ENCODE data around the gene SLC37A1.

Gene SLC37A1

GRCh38 chr21:42618707-42619102 lies 105.1 kb downstream of the SLC37A1 start:
- Histone ChIP-seq H3K4me1 (ENCODE audit: insufficient read depth, low read length, poor library complexity, severe bottlenecking) (peaks cover 25% of the 10 kb centered on the region), H2AFZ (ENCODE audit: low read length) (no peak overlapping the region), H3K9me2 (replicated peaks; ENCODE audit: low read depth, low read length) (no peaks in the 10 kb centered on the region), H3K9ac (ENCODE audit: low read depth, low read length, poor library complexity, severe bottlenecking) (no peak overlapping the region), H3K79me2 (ENCODE audit: insufficient read depth, low read length) (no peaks in the 10 kb centered on the region), H3K9me3 (ENCODE audit: insufficient read depth, low read depth, low read length) (no peaks in the 10 kb centered on the region), H3F3A (ENCODE audit: low read depth) (no peaks in the 10 kb centered on the region), H3K4me3 (ENCODE audit: low read length, poor library complexity, severe bottlenecking) (no peak overlapping the region), H3K27me3 (ENCODE audit: insufficient read depth, low read length, poor library complexity, severe bottlenecking) (no peaks in the 10 kb centered on the region), H4K20me1 (ENCODE audit: insufficient read depth, low read length, poor library complexity, severe bottlenecking) (no peaks in the 10 kb centered on the region), H3K4me2 (ENCODE audit: low read depth, low read length, poor library complexity, severe bottlenecking) (no peak overlapping the region), H3K36me3 (ENCODE audit: insufficient read depth, low read length) (no peaks in the 10 kb centered on the region)
- TF ChIP-seq CTCF (conservative IDR thresholded peaks at IDR 0.05; ENCODE audit: low read length) (peak; percentile 37; the same call in 1 of the 2 replicates), EZH2phosphoT487 (IDR thresholded peaks at IDR 0.05; ENCODE audit: borderline replicate concordance) (no peak)

- Histone ChIP-seq H3K27me3 (ENCODE audit: insufficient read depth, low read length, poor library complexity, severe bottlenecking) (no peaks in the 10 kb centered on the region), H3K9ac (ENCODE audit: low read depth, low read length, poor library complexity, severe bottlenecking) (no peak overlapping the region), H4K20me1 (ENCODE audit: insufficient read depth, low read length, poor library complexity, severe bottlenecking) (no peaks in the 10 kb centered on the region), H3K4me1 (ENCODE audit: insufficient read depth, low read length, poor library complexity, severe bottlenecking) (peaks cover 21% of the 10 kb centered on the region), H3K36me3 (ENCODE audit: insufficient read depth, low read length) (no peaks in the 10 kb centered on the region), H3K4me3 (ENCODE audit: low read length, poor library complexity, severe bottlenecking) (no peak overlapping the region), H3F3A (ENCODE audit: low read depth) (no peaks in the 10 kb centered on the region), H3K79me2 (ENCODE audit: insufficient read depth, low read length) (no peaks in the 10 kb centered on the region), H2AFZ (ENCODE audit: low read length) (no peak overlapping the region), H3K9me2 (replicated peaks; ENCODE audit: low read depth, low read length) (no peaks in the 10 kb centered on the region), H3K9me3 (ENCODE audit: insufficient read depth, low read depth, low read length) (no peaks in the 10 kb centered on the region), H3K4me2 (ENCODE audit: low read depth, low read length, poor library complexity, severe bottlenecking) (no peak overlapping the region)
- TF ChIP-seq EZH2phosphoT487 (IDR thresholded peaks at IDR 0.05; ENCODE audit: borderline replicate concordance) (no peak), CTCF (conservative IDR thresholded peaks at IDR 0.05; ENCODE audit: low read length) (no peak)
These were observed 105.5 kb downstream of the SLC37A1 start for GRCh38 chr21:42619166-42619565.

- Histone ChIP-seq H3K27me3 (ENCODE audit: insufficient read depth, low read length, poor library complexity, severe bottlenecking) (no peaks in the 10 kb centered on the region), H3K36me3 (ENCODE audit: insufficient read depth, low read length) (no peaks in the 10 kb centered on the region), H3K4me3 (ENCODE audit: low read length, poor library complexity, severe bottlenecking) (no peak overlapping the region)
These were observed 106.2 kb downstream of the SLC37A1 start for GRCh38 chr21:42619841-42620240.

More at GRCh38 chr21:42619841-42620240, 106.2 kb downstream of the SLC37A1 start:
- no peaks in the 10 kb centered on the region for H3K9me2 ChIP-seq (replicated peaks; ENCODE audit: low read depth, low read length)
- no peaks in the 10 kb centered on the region for H3F3A ChIP-seq (ENCODE audit: low read depth)
- no peaks in the 10 kb centered on the region for H3K9me3 ChIP-seq (ENCODE audit: insufficient read depth, low read depth, low read length)
- H3K79me2 ChIP-seq (ENCODE audit: insufficient read depth, low read length) = no peaks in the 10 kb centered on the region
- no peak overlapping the region for H3K9ac ChIP-seq (ENCODE audit: low read depth, low read length, poor library complexity, severe bottlenecking)
- no peak overlapping the region for H3K4me2 ChIP-seq (ENCODE audit: low read depth, low read length, poor library complexity, severe bottlenecking)
- peaks cover 14% of the 10 kb centered on the region for H3K4me1 ChIP-seq (ENCODE audit: insufficient read depth, low read length, poor library complexity, severe bottlenecking)
- TF ChIP-seq EZH2phosphoT487 (IDR thresholded peaks at IDR 0.05; ENCODE audit: borderline replicate concordance) (no peak), CTCF (conservative IDR thresholded peaks at IDR 0.05; ENCODE audit: low read length) (no peak)
- H2AFZ ChIP-seq (ENCODE audit: low read length) = no peak overlapping the region
- H4K20me1 ChIP-seq (ENCODE audit: insufficient read depth, low read length, poor library complexity, severe bottlenecking) = no peaks in the 10 kb centered on the region

All from Loucy (cell line).